ENCODE measurements around the gene CIB1.

GRCh38 chr15:90181776-90182175 is 52.0 kb downstream of the CIB1 start:
- no peak for TF ChIP-seq POLR2A (IDR thresholded peaks at IDR 0.05)
- no peak for TF ChIP-seq CTCF (IDR thresholded peaks at IDR 0.05)

All from right lobe of liver (tissue), 4 donors.